ENCODE results near the gene SIRPA. TPM values are rescaled to one million over a fixed set of nuclear protein-coding genes. Genes with fewer than 3 reads are reported as not detected.

SIRPA gene
- total and polyA plus RNA-seq, 2 of the 8 experiments (the other 6 are each of a cell fraction or from before 2014, with no cell fraction given), result 3.9 to 4.3 TPM

- H3K4me1 ChIP-seq (replicated peaks in 1 of 4; ENCODE audit: control insufficient read depth in 3 of 4, insufficient read depth in 4 of 4, low read length in 3 of 4), result peaks cover 0 to 4% (median 0%) of the 10 kb centered on the region in 4 experiments; a peak in 1 of 7 replicates
- no peaks in the 10 kb centered on the region for H4K20me1 ChIP-seq (replicated peaks in 1 of 2; ENCODE audit: control insufficient read depth in 1 of 2, insufficient read depth in 2 of 2, low read length in 2 of 2)
- no peak overlapping the region for H3K4me2 ChIP-seq (ENCODE audit: insufficient read depth in 1 of 2, low read depth in 2 of 2, low read length in 2 of 2)
- no peak overlapping the region for H2AFZ ChIP-seq (ENCODE audit: low read length)
- ChIA-PET CTCF (ENCODE audit: partially characterized antibody) (interaction anchor here (0.6 to 1.9 kb wide), 5 partner anchors 8 to 44 kb away, joined by 3 to 7 read pairs (median 5); no protein-coding TSS in a partner anchor), POLR2A (ENCODE audit: partially characterized antibody) (no interaction called here)
- WGBS, 2 experiments (ENCODE audit: extremely low coverage in 1 of 2, insufficient coverage in 1 of 2, insufficient read length in 1 of 2, insufficient replicate concordance in 2 of 2, low coverage in 1 of 2, low lambda C conversion rate in 2 of 2, missing lambda C conversion rate in 1 of 2), result 93% methylated on average over 1 of the region's 1 CpG; no CpG with 5 or more reads in 1 of the 2 experiments
- no peak overlapping the region for H3K23ac ChIP-seq (ENCODE audit: insufficient read length)
- H2BK20ac ChIP-seq (ENCODE audit: low read length), result no peak overlapping the region
- H3K9ac ChIP-seq (replicated peaks in 1 of 4; ENCODE audit: extremely low read depth in 1 of 4, low read depth in 3 of 4, low read length in 3 of 4), result no peak overlapping the region
- no peak overlapping the region for H4K8ac ChIP-seq (ENCODE audit: extremely low read depth, insufficient read depth, low read length)
- TF ChIP-seq MAX (IDR thresholded peaks at IDR 0.05) (no peak), RAD21 (IDR thresholded peaks at IDR 0.05 in 1 of 2, conservative IDR thresholded peaks at IDR 0.05 in 1 of 2; ENCODE audit: low read depth in 2 of 2, low read length in 2 of 2) (no peak), EP300 (IDR thresholded peaks at IDR 0.05; ENCODE audit: borderline replicate concordance in 1 of 2, low read depth in 2 of 2, low read length in 2 of 2) (no peak), POLR2A (IDR thresholded peaks at IDR 0.05; ENCODE audit: control extremely low read depth in 1 of 2, low read depth in 2 of 2, low read length in 2 of 2) (no peak), TBP (IDR thresholded peaks at IDR 0.05; ENCODE audit: low read depth, low read length) (no peak), E2F6 (IDR thresholded peaks at IDR 0.05) (no peak), TAF7 (optimal IDR thresholded peaks at IDR 0.05; ENCODE audit: borderline replicate concordance, low read depth, low read length) (no peak), SP2 (IDR thresholded peaks at IDR 0.05; ENCODE audit: low read length) (no peak), SUZ12 (IDR thresholded peaks at IDR 0.05; ENCODE audit: low read length) (no peak), ATF3 (IDR thresholded peaks at IDR 0.05; ENCODE audit: insufficient read depth, low read depth, low read length) (no peak), TEAD4 (IDR thresholded peaks at IDR 0.05; ENCODE audit: low read depth, low read length) (no peak)
- H3K27ac ChIP-seq (ENCODE audit: low read depth, low read length), result no peak overlapping the region
- H2BK12ac ChIP-seq (ENCODE audit: low read depth, low read length), result no peak overlapping the region
- H3K56ac ChIP-seq (replicated peaks; ENCODE audit: insufficient read length, low read depth, low read length), result no peak overlapping the region
- no peak overlapping the region for H2BK15ac ChIP-seq (ENCODE audit: low read length)
- H3K23me2 ChIP-seq (ENCODE audit: low read depth, low read length), result no peaks in the 10 kb centered on the region; the same call in 1 of the 2 replicates
- no peak overlapping the region for H3K14ac ChIP-seq (ENCODE audit: insufficient read length)
- no peak overlapping the region for H3K4ac ChIP-seq (replicated peaks; ENCODE audit: insufficient read length, low read depth, low read length)
- no peaks in the 10 kb centered on the region for H3K36me3 ChIP-seq (ENCODE audit: control insufficient read depth in 2 of 4, insufficient read depth in 4 of 4, low read length in 3 of 4)
- no peak overlapping the region for H4K91ac ChIP-seq (replicated peaks; ENCODE audit: insufficient read length, low read length)
- FAIRE-seq (no peak), DNase-seq (ENCODE audit: low read depth in 1 of 2, low spot score in 2 of 2) (no peak)
- no peak overlapping the region for H3K4me3 ChIP-seq (ENCODE audit: extremely low read depth in 1 of 4, insufficient read depth in 2 of 4, low read depth in 3 of 4, low read length in 4 of 4)
- no peak overlapping the region for H4K5ac ChIP-seq (ENCODE audit: insufficient read length, low read depth, low read length)
- no peak overlapping the region for H2BK5ac ChIP-seq (ENCODE audit: low read depth, low read length)
- H3K27me3 ChIP-seq (replicated peaks in 1 of 4; ENCODE audit: control insufficient read depth in 3 of 4, extremely low read depth in 1 of 4, insufficient read depth in 3 of 4, low read length in 3 of 4), result no peaks in the 10 kb centered on the region; a peak in 2 of 7 replicates
- H3K9me3 ChIP-seq (ENCODE audit: insufficient read depth in 2 of 2, low read depth in 1 of 2, low read length in 1 of 2), result no peaks in the 10 kb centered on the region
- no peak overlapping the region for H2AK5ac ChIP-seq (ENCODE audit: low read depth, low read length)
- no peak overlapping the region for H2BK120ac ChIP-seq (replicated peaks; ENCODE audit: low read depth, low read length)
- H3K18ac ChIP-seq (ENCODE audit: extremely low read depth, low read length), result no peak overlapping the region
- H3K79me1 ChIP-seq (ENCODE audit: low read depth, low read length), result no peaks in the 10 kb centered on the region
- H3K79me2 ChIP-seq (ENCODE audit: control insufficient read depth in 1 of 2, insufficient read depth in 2 of 2, low read length in 2 of 2), result no peaks in the 10 kb centered on the region
Measured at GRCh38 chr20:1846341-1846740, 48.9 kb upstream of the SIRPA start.
